ENCODE measurements around the gene KLF9.

Gene KLF9

DNA sequence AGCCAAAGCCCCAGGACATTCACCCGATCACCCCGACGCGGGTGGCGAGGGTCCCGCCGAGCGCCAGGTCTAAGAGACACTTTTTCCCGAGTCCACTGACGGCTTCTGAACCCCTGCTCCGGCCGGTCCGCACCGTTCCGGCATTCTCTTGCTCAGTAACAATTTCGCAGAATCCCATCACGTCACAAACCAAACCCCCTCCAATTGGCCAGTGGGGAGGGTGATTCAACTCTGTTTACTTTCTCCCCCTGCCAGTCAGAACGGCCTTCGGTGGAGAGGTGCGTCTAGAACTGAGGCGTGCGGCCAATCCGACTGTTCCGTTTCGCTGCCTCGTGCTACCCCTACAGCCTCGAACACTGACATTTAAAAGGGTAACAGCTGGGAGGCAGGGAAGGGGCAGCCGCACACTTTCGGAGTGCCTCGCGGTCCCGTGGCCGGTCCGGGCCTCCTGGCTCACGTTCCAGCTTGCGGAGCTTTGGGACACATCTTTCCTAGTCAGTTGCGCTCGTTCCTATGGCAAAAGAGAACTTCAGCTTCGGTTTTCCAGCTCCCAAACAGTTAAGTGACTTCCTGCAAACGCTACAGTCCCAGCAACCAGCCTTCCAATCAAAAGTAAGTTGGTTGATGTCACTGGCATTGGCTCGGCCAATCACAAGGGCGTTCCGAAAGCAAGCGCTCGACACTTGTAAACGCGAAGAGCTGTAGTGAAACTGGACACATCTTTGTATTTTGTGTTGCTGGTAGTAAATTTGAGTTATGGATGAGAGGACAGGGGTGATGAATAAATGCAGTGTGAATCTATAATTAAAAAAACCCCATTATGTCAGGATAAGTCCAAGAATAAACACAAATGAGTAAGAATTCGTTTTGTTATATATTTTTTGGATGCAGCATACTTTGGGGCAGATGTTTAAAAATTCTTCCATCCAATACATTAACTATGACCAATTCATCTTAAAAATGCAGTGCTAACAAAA is at the start of gene KLF9:
KLF9 (minus strand) TSS at position 859 of the 977 bp plus-strand sequence. CDS start 1,294 bp downstream, outside the sequence.
- DNase-seq (ENCODE audit: low spot score): peak; percentile 93

DNA sequence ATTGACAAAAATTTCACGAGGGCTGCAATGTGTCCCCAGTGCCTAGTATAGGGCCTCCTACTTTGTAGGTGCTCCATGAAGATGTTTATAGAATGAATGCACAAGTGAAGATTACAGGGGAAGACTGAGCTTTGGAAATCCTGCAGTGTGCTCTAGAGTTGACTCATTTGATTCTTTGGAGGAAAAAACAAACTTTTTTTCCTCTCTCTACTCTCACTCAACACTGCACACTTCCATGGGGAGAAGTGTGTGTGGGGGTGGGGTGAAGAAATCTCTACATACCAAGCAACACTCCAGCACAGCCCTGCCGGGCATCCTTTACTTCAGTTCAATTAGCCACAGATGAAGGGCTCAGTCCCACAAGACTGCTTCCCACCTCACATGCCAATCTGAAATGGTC is 49.4 kb upstream of the KLF9 start:
- DNase-seq (ENCODE audit: low spot score): no peak

DNA sequence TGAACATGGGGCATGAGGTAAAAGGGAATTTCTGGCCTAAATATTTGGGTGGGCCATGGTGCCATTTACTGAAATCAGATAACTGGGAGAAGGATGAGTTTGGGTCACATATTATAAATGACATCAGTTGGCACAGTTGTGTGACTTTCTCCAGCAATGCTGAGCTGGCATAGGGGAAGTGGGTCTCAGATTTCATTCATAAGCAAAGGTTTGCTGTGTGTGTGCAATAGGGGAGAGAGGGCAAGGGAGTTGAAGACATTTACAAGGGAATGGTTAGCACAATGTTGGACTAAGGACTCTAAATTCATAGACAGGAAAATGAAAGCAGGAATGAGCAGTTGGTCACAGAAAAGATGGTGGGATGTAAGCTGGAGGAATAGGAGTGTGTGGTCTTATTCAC is 47.8 kb upstream of the KLF9 start:
- DNase-seq (ENCODE audit: low spot score): no peak

DNA sequence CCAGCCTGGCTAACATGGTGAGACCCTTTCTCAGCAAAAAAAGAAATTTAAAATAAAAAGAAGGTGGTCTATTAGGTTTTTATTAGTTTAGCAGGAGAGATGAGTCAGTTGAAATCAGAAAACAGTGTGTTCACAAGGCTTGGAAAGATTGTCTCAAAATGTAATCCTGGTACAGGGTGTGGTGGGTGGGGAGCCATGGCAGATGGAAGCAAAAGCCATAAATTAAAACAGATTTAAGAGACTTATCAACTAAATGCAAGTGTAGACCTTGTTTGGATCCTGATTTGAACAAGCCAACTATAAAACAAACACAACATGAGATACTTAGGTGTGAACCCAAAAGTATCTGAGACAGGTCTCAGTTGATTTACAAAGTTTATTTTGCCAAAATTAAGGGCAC is 42.8 kb upstream of the KLF9 start:
- DNase-seq (ENCODE audit: low spot score): no peak

DNA sequence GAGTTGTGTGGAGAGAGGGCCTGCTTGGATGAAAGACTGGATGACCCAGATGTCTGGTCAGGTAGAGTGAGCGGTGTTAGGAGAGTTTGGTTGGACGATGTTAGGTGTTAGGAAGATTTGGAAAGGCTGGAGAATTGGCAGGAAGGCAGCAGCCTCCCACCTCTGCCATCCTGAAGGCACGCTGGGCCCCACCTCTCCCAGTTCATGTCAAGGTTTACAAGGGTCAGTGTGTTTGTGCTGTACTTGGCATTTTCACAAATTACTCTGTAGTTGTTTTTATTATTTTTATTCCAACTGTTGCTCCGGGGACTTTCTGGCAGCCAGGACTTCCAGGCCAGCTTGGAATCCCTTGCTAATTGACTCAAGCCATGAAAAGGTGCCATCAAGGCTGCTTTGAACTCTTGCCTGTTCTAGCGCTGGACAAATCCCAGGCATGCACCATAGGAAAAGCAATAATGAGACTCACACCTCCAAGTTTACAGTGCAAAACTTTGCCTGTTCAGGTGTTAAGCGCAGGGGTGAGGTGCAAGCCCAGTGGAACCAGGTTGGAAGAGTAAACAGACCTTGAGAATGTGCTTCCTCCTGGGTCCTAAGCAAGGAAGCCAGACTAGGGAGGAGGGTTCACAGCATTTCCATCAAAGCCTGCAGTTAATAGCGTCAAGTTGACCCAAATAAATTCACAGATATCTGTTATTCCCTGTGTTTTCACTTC is 41.7 kb upstream of the KLF9 start:
- DNase-seq (ENCODE audit: low spot score): no peak

DNA sequence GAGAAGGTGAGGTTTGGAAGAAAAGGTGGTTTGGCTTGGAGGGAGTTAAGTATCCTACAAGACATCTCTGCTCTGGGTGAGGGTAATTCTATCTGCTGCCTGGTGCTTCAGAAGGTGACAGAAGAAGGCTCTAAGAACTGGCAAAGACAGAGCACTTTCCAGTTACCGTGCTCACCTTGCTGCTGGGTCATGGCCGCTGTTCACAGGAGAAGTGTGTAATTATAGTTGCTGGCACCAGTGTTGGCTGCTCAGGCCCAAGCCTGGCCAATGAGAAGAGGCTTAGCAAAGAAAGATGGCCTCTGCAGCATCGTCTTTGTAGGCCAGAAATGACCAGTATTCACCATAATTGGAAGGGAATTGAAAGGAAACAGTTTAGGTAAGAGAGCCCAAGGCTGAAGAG is 37.9 kb upstream of the KLF9 start:
- no peak for DNase-seq (ENCODE audit: low spot score)

DNA sequence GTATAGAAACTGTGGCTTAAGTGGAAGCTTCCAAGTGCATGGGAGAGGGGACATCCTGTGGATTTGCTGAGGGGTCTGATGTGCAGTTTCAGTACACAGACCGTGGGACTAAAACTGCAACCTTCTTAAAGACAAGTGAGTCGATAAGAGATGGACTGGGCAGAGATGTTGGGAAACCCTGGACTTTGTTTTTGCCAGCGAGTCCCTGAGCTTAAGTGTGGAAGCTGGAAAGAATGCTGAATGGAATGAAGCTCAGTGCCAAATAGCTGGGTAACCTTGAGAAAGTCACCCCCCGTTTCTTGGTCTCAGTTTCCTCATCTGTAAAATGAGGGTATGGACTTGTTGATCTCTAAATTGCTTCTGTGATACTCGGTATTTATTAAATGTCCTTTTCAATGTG is 37.3 kb upstream of the KLF9 start:
- DNase-seq (ENCODE audit: low spot score): no peak

DNA sequence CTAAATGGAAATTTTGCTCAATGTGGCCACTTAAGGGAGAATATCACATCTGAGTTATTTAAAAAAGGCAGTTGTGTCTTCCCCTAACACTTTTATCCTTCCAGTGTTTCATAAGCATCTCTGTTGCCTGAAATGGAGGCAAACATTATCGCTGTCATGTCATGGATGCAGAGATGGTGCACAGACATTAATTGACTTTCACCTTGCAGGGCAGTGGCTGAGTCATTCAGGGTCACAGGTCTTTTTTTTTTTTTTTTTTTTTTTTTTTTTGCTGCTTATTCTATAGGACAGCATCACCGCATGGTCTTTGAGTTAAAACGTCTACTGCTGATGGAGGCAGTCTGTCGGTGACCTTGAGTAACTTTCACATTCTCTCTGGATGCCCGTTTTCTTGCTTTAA is 36.3 kb upstream of the KLF9 start:
- DNase-seq (ENCODE audit: low spot score): no peak

DNA sequence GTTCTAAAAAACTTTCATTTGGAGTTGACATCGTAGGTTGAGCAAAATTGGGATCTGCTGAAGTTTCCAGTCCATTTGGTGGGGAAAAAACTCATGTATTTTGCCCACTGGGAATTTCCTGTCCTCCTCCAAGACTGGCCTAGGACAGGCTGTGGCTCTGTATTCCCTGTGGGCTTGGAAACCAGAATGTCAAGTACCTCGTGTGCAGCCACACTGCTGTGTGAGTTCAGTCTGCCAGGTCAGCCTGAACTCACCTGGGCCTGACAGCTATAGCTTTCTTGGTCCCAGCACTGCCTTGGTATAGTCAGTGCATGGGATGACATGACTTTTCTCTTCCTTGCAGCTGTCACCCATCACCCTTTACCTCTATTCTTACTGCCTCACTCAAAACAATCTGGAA is 35.0 kb upstream of the KLF9 start:
- no peak for DNase-seq (ENCODE audit: low spot score)

DNA sequence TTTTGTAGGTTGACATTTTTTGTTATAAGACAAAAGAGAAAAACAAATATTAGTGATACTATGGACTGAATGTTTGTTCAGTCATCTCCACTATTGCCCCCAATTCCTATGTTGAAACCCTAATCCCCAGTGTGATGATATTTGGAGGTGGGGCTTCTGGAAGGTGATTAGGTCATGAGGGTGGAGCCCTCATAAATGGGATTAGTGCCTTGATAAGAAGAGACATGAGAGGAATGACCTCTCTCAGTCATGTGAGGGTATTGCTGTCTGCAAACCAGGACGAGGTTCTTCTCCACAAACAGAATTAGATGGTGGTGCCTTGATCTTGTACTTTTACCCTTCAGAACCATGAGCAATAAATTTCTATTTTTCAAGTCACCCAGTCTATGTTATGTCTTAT is 34.5 kb upstream of the KLF9 start:
- no peak for DNase-seq (ENCODE audit: low spot score)

DNA sequence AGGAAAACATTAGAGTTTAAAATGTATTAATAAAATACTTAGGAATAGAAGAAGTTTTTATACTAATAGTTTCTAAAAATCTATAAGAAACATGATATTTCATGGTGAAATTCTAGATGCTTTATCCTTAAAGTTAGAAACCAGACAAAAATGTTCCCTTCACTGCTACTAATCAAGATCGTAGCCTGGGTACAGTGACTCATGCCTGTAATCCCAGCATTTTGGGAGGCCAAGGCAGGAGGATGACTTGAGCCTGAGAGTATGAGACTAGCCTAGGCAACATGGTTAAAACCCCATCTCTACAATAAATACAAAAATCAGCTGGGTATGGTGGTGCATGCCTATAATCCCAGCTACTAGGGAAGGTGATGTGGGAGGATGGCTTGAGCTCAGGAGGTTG is 30.4 kb upstream of the KLF9 start:
- no peak for DNase-seq (ENCODE audit: low spot score)

DNA sequence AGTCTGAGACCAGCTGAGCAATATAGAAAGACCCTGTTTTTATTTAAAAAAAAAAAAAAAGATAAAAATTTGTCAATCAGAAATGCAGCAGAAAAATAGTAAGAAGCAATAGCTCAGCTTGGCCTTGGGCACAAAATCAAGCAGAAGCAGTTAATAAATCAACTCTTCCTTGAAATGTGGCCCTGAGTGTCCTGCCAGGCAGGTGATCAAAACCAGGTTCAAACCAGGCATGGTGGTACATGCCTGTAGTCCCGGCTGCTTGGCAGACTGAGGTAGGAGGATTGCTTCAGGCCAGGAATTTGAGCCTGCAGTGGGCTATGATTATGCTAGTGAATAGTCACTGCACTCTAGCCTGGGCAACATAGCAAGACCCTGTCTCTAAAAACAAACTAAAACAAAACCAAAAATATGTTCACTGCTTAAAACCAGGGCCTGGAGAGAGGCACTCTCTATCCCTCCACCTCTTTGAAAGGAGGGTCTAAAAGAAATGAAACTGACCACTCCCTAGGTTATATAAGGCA is 27.9 kb upstream of the KLF9 start:
- no peak for DNase-seq (ENCODE audit: low spot score)

DNA sequence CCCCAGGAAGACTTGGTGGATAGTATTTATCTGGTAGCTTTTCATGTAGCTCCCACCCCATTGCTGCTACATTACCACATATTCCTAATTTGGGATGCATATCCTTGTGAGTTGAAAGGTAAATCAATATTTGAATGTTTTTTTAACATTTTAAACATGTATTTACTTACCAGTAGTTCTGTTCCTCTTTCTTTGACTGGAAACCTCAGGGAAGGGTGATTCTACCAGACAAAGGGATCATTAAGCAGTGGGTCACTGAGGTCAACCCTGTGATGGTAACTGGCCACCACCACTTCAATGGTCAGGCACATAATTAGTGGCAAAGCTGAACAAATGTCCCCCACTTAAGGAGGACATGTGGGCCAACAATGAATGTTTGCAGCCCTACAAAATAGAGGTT is 27.2 kb upstream of the KLF9 start:
- no peak for DNase-seq (ENCODE audit: low spot score)

DNA sequence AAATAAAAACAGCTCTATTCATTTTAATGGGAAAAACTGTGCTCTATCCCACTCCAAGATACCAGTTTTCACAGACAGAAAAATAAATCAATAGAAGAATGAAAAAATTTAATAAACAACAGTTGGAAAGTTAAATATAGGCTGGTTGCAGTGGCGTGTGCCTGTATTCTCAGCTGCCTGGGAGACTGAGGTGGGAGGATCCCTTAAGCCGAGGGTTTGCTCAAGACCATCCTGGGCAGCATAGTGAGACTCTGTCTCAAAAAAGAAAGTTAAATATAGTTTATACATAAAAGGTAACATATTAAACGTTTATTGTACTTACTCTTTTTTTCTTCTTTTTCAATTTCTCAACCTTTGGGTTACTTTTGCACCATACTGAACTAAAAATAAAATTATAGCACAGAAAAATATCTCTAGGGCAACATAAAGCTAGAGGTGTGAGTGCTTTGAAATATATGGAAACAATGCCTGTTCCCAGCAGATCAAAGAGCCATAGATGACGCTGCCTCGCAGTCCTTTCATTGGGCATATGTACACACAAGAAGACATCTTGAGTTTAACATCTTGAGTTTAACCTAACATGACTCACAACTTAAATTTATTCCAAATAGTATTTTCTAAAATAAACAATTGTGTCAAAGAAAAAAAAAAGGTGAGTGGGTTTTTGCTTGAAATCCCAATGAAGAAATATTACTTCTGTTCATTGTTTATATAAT is 25.7 kb upstream of the KLF9 start:
- DNase-seq (ENCODE audit: low spot score): no peak

DNA sequence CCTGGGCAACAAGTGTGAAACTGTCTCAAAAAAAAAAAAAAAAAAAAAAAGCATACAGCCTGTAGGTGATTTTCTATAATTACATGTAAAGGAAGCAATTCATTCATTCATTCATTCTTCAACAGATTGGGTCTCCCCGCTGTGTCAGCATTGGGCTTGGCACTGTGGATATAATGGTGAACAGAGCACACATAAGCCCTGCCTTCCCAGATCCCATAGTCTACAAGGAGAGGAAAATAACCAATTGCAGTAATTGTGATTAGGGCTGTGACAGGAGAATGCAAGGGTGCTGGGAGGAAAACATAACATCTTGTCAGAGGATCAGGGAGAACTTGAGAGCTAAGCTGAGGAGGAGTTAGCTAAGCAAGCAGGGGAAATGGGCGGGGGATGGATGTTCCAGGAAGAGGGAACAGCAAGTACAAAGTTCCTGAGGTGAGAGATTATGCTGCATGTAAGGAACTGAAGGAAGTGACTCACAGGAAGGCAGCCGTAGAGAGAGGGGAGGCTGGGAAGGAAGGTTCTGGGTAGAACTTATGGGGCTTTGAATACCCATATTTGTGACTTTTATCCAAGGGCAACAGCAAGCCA is 24.0 kb upstream of the KLF9 start:
- DNase-seq (ENCODE audit: low spot score): no peak

DNA sequence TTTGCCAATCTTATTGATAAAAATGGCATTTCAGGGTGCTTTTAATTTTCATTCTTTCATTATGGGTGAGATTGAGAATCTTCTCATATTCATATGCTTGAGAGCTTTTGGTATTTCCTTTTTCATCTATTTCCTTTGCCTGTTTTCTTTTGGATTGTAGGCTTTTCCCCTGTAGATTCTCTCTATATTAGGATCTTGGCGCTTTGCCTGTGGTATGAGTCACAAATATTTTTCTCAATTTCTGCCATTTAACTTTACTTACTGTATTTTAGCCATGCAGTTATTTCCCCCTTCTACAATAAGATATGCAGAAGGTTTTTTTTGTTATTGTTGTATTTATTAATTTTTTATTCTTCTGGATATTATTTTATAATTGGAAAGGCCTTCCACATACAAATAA is 21.5 kb upstream of the KLF9 start:
- no peak for DNase-seq (ENCODE audit: low spot score)

DNA sequence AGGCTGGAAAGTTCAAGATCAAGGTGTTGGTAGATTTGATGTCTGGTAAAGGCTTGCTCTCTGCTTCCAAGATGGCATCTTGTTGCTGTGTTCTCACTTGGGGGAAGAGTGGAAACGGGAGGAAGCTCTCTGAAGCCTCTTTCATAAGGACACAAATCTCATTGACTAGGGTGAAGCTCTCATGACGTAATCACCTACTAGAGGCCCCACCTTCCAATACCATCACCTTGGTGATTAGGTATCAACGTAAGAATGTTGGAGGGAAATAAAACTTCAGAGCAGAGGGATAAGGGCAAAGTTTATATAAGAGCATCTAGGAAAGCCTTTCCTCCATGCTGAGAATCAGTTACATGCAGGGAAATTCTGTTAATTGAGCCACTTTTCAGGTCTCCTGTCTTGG is 15.4 kb upstream of the KLF9 start:
- no peak for DNase-seq (ENCODE audit: low spot score)

DNA sequence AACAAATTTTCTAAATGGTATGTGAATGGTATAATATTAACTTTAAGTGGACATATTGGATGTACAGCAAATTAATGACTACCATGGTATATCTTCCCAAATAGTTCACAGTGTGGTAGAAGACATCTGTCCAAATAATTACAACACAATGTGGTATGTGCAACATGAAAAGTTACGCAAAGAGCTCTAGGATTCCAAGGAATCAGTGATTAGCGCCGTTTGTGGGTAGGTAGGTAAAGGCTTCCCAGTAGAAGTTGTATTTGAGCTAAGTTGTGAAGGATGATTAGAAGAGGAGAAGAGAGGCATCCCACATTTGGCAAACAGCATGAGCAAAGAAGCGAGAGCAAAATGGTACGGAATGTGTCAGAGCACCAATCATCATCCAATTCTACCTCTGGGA is 14.3 kb upstream of the KLF9 start:
- no peak for DNase-seq (ENCODE audit: low spot score)

DNA sequence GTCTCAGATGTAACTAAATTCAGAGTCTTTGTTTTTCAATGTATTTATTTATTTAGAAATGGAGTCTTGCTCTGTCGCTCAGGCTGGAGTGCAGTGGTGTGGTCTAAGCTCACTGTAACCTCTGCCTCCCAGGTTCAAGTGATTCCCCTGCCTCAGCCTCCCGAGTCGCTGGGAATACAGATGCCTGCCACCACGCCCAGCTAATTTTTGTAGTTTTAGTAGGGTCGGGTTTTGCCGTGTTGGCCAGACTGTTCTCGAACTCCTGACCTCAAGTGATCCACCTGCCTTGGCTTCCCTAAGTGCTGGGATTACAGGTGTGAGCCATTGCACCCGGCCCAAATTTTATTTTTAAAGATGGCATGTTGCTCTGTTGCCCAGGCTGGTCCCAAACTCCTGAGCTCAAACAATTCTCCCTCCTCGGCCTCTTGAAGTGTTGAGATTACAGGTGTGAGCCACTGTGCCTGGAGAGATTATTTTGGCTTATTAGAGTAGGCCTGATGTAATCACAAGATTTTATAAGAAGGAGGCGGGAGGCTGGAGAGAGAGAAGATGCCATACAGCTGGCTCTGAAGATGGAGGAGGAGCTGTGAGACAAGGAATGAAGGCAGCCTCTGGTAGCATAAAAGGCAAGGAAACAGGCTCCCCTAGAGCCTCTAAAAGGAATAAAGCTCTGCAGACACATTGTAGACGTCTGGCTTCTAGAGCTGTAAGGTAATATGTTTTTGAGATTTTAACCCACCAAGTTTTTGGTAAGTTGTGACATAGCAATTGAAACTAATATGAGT is 12.9 kb upstream of the KLF9 start:
- DNase-seq (ENCODE audit: low spot score): no peak

DNA sequence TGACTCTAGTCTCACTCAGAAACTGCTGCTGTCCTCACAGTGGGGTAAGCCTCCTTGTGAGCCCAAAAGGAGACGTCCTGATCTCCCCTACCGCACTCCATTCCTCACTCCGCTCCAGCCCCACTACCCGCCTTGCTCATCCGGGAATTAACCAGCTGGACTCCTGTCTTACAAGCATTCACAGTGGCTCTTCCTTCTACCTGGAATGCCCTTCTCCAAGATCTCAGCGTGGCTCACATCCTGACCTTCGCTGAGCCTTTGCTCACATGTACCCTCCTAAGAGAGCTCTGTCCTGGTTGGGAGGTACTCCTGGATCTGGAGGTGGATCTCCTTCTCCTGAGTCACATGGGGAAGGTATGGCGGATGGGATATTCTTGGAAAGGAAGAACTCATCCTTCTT is 10.7 kb upstream of the KLF9 start:
- DNase-seq (ENCODE audit: low spot score): no peak

DNA sequence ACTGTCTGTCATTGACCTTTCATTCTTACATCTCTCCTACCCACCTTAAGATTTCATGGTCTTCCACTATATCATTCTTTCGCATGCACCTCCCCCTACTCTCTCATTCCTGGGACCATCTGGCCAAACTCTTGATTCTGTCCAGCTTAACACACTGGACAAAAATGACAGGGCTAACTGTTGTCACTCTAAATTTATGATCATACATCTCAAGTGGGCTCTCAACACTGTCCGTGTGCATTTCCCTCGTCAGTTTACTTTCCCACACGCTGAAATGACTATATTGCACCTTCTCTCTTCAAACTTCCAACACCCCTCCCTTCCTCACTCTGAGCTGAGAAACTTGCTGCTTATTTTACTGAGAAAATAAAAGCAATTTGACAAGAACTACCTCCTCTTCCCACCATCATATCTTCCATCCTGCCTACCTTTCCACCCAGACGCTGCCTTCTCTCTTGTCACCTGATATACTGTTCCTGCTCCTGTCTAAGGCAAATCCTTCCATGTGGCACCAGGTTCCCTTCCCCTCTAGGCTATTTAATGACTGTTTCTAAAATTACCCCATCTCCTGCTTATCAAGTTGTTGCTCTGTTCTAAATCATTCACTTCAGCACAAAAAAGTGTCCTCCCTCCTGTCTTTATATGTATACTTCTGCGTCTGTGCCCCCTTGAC is 8.1 kb upstream of the KLF9 start:
- no peak for DNase-seq (ENCODE audit: low spot score)
